IPS-18a (cell line): ENCODE results near the gene USP54.

Source experiments
- H3K27ac ChIP-seq: one replicate; pipeline ENCODE4 v1.5.1; 2013; ENCODE audit warnings: low read length
- H3K27me3 ChIP-seq: one replicate; pipeline ENCODE4 v1.6.1; 2013; ENCODE audit warnings: mild to moderate bottlenecking, low read length; ENCODE audit not compliant: control insufficient read depth, insufficient read depth
- H3K36me3 ChIP-seq: one replicate; pipeline ENCODE4 v1.6.1; 2013; ENCODE audit warnings: low read depth, low read length; ENCODE audit not compliant: control insufficient read depth
- H3K4me1 ChIP-seq: one replicate; pipeline ENCODE4 v1.6.1; 2013; ENCODE audit warnings: low read depth, low read length; ENCODE audit not compliant: control insufficient read depth
- H3K4me3 ChIP-seq: one replicate; pipeline ENCODE4 v1.5.1; 2013; ENCODE audit warnings: low read length
- H3K9ac ChIP-seq: one replicate; pipeline ENCODE4 v1.6.1; 2013; ENCODE audit warnings: mild to moderate bottlenecking, low read length, moderate library complexity
- H3K9me3 ChIP-seq: one replicate; pipeline ENCODE4 v1.6.1; 2013; ENCODE audit warnings: low read depth, low read length; ENCODE audit not compliant: control insufficient read depth

Gene USP54

GRCh38 chr10:73517166-73517888 is 73.8 kb downstream of the USP54 start:
- Histone ChIP-seq H3K9ac (no peak overlapping the region), H3K27ac (no peak overlapping the region), H3K4me3 (no peak overlapping the region), H3K36me3 (peaks cover 58% of the 10 kb centered on the region), H3K4me1 (no peaks in the 10 kb centered on the region), H3K27me3 (no peaks in the 10 kb centered on the region), H3K9me3 (no peaks in the 10 kb centered on the region)

GRCh38 chr10:73512207-73512743 is 78.9 kb downstream of the USP54 start:
- no peak overlapping the region for H3K27ac ChIP-seq
- peaks cover 18% of the 10 kb centered on the region for H3K36me3 ChIP-seq
- H3K4me1 ChIP-seq = no peaks in the 10 kb centered on the region
- no peaks in the 10 kb centered on the region for H3K9me3 ChIP-seq
- no peaks in the 10 kb centered on the region for H3K27me3 ChIP-seq
- H3K9ac ChIP-seq = no peak overlapping the region
- H3K4me3 ChIP-seq = no peak overlapping the region

DNA sequence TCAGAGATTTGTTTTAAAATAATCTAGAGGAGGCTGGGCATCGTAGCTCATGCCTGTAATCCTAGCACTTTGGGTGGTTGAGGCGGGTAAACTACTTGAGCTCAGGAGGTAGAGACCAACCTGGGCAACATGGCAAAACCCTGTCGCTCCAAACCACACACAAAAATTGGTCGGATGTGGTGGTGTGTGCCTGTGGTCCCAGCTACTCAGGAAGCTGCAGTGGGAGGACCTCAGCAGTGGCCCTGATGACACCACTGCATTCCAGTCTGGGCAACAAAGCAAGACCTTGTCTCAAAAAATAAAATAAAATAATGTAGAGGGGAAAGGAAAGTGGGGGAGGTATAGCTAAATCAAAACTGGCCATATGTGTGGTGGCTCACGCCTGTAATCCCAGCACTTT is 81.4 kb downstream of the USP54 start:
- no peak overlapping the region for H3K27ac ChIP-seq
- H3K4me1 ChIP-seq = peaks cover 12% of the 10 kb centered on the region
- no peak overlapping the region for H3K4me3 ChIP-seq
- H3K9me3 ChIP-seq = no peaks in the 10 kb centered on the region
- H3K9ac ChIP-seq = no peak overlapping the region
- H3K36me3 ChIP-seq = peaks cover 8% of the 10 kb centered on the region
- H3K27me3 ChIP-seq = no peaks in the 10 kb centered on the region

DNA sequence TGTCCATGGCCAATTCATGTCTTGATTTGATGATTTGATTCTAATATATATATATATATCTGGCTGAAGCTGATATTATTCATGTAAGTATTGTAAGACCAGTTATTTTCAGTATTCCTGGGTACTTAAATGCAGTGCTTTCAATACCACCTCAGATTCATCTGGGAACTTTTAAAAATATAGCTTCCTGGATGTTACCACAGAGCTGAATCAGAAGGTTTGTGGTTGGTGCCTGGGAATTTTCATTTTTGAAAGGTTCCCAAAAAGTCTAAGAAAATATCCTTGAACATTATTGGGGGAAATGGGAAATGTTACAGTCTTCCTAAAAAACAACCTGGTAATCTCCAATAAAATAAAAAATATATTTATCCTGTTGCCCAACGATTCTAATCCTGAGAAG is 84.7 kb downstream of the USP54 start:
- H3K27me3 ChIP-seq = no peaks in the 10 kb centered on the region
- H3K4me3 ChIP-seq = no peak overlapping the region
- H3K36me3 ChIP-seq = peaks cover 8% of the 10 kb centered on the region
- H3K27ac ChIP-seq = no peak overlapping the region
- H3K4me1 ChIP-seq = peaks cover 12% of the 10 kb centered on the region
- H3K9ac ChIP-seq = no peak overlapping the region
- no peaks in the 10 kb centered on the region for H3K9me3 ChIP-seq

DNA sequence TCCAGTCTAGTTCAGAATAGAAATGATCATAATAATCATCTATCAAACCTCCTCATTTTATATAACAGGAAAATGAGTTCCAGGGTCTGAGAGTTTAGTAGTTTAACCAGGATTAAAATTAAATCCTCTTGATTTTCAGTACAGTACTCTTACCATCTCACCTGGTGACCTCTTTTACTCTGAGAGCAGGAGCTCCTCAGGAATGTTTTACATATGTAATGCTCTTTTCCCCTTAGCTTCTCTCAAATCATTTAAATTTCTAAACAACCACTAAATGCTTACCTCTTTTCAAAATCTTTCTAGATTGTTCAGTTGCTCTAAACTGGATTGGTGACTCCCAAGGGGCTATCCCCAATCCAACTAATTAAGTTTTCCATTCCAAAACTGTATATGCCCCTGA is 85.1 kb downstream of the USP54 start:
- Histone ChIP-seq H3K27ac (no peak overlapping the region), H3K27me3 (no peaks in the 10 kb centered on the region), H3K4me3 (no peak overlapping the region), H3K9me3 (no peaks in the 10 kb centered on the region), H3K4me1 (peaks cover 12% of the 10 kb centered on the region), H3K36me3 (peaks cover 8% of the 10 kb centered on the region), H3K9ac (peak overlapping the region; percentile 1)

- Histone ChIP-seq H3K9me3 (no peaks in the 10 kb centered on the region), H3K36me3 (peaks cover 22% of the 10 kb centered on the region), H3K4me3 (no peak overlapping the region), H3K4me1 (peaks cover 12% of the 10 kb centered on the region), H3K9ac (no peak overlapping the region), H3K27me3 (no peaks in the 10 kb centered on the region), H3K27ac (no peak overlapping the region)
Measured at GRCh38 chr10:73503037-73503436, 88.1 kb downstream of the USP54 start.

- Histone ChIP-seq H3K9ac (no peak overlapping the region), H3K4me1 (peaks cover 9% of the 10 kb centered on the region), H3K27ac (no peak overlapping the region), H3K27me3 (no peaks in the 10 kb centered on the region), H3K9me3 (no peaks in the 10 kb centered on the region), H3K36me3 (peaks cover 28% of the 10 kb centered on the region), H3K4me3 (no peak overlapping the region)
Measured at GRCh38 chr10:73501651-73502050, 89.5 kb downstream of the USP54 start.

GRCh38 chr10:73497623-73498022 is 93.5 kb downstream of the USP54 start:
- Histone ChIP-seq H3K9me3 (no peaks in the 10 kb centered on the region), H3K9ac (no peak overlapping the region), H3K36me3 (peaks cover 20% of the 10 kb centered on the region), H3K4me1 (peaks cover 13% of the 10 kb centered on the region), H3K27ac (no peak overlapping the region), H3K4me3 (no peak overlapping the region), H3K27me3 (no peaks in the 10 kb centered on the region)

GRCh38 chr10:73495884-73496674 is 95.1 kb downstream of the USP54 start, which contains the start of gene PPP3CB:
Gene PPP3CB, minus strand, starts transcription at chr10:73496024. Its CDS starts 135 bp downstream, at chr10:73495889.
- no peaks in the 10 kb centered on the region for H3K27me3 ChIP-seq
- peak within 1 kb of the TSS; percentile 85 for H3K27ac ChIP-seq

DNA sequence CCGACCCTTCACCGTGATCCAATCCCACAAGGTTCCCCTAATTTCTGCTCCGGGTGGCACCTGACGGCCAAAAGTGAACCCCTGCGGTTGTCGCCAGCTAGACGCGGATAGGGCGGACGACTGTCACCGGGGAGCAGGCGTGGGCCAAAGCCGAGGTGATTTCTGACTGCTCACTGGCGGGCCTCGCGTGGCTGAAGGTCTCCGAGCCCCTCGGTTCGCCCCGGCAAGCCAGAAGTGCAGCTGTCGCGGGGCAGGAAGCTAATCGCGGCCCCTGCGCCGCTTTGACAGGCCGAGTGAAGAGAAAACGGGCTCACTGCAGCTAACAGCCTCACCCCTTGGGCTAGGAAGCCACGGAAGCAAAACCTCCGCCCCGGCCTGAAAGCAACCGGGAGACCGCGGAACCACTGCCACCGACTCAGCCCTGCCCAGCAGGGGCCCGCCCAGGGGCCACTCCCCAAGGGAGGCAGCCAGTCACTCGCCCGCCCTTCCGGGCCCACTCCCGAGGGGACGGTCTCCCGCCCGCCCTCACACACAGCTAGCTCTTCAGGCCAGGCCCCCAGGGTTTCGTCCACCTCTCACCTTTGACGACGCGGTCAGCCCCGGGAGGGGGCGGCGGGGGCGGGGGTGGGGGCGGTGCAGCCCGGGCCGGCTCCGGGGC is 95.8 kb downstream of the USP54 start:
- Histone ChIP-seq H3K9me3 (no peaks in the 10 kb centered on the region), H3K4me3 (peak overlapping the region; percentile 73), H3K27me3 (no peaks in the 10 kb centered on the region), H3K4me1 (peaks cover 13% of the 10 kb centered on the region), H3K27ac (peak overlapping the region; percentile 27), H3K36me3 (peaks cover 16% of the 10 kb centered on the region), H3K9ac (peak overlapping the region; percentile 72)

More at GRCh38 chr10:73495884-73496674, 95.1 kb downstream of the USP54 start, which contains the start of gene PPP3CB:
- no peaks in the 10 kb centered on the region for H3K9me3 ChIP-seq
- H3K9ac ChIP-seq = peak within 1 kb of the TSS; percentile 84
- peaks cover 20% of the 10 kb centered on the region for H3K36me3 ChIP-seq
- H3K4me3 ChIP-seq = peak within 1 kb of the TSS; percentile 86
- H3K4me1 ChIP-seq = peaks cover 13% of the 10 kb centered on the region

DNA sequence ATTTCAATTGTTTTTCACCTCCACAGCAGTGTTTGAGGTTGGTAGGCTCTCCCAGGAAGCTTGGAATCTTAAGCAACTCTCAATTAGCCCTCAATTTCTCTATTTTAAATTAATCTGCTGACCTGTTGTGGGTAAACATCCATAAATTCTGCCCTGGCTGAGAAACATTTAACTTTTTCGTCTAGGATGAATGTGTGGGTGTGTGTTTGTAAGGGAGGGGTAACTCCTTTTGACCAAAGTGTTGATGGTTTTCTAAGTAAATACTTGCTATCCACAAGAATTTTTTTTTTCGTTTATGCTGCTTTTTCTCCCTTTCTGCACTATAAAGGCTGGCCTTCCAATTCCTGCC is 96.3 kb downstream of the USP54 start:
- Histone ChIP-seq H3K9ac (peak overlapping the region; percentile 72), H3K9me3 (no peaks in the 10 kb centered on the region), H3K27ac (peak overlapping the region; percentile 27)

More for the DNA sequence above, 96.3 kb downstream of the USP54 start:
- Histone ChIP-seq H3K36me3 (peaks cover 11% of the 10 kb centered on the region), H3K27me3 (no peaks in the 10 kb centered on the region), H3K4me3 (peak overlapping the region; percentile 73), H3K4me1 (peaks cover 13% of the 10 kb centered on the region)
